HG02623 (cell line): ENCODE results near the gene NEURL1B.
"Not testable (repeated sequence)": the region's sequence is repeated elsewhere in the genome, so short reads cannot be mapped to it uniquely, and the experiment has no call there.

Experiments used
- ATAC-seq: cut with Tn5 transposase; IDR thresholded peaks from one replicate; pipeline ENCODE4 v1.9.1; 2021; ENCODE audit warnings: moderate library complexity; ENCODE audit not compliant: unreplicated experiment

Gene NEURL1B

DNA sequence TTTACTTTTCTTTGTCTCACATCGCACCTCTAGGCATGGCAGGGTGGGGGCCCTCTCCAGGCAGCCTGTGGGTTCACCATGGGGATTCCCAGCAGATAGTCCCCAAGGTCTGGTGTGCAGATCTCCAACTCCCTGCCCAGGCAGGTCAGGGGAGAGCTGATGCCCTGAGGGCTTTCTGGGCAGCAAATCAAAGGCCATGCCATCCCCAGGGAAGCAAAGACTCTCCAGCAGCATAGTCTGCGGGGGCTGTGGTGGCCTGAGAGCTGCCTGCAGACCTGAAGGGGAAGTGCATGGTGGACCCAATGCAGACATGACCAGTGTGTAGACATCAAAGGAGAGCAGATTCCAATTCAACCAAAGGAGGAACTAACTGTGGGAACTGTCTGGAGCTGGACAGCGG, 7.7 kb downstream of the NEURL1B start:
- ATAC-seq, result no peak

DNA sequence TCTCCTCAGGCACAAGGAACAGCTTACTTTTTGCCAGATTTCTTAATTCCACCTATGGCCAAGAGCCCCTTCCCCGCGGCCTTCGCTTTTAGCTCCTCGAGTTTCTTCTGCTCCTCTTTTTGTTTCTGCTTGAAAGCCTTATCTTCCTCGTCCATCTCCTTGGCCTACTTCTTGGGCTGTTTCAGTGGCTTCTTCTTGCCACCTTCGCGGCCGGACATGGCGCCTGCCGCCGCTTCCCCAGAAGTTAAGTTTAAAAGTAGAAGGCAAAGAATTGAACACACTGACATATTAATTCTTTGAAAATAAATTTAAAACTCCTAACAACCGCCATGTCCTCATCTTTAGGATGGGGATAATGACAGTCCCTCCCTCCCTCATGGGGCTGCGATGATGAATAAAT, 15.4 kb downstream of the NEURL1B start:
- ATAC-seq, result not testable (repeated sequence)

DNA sequence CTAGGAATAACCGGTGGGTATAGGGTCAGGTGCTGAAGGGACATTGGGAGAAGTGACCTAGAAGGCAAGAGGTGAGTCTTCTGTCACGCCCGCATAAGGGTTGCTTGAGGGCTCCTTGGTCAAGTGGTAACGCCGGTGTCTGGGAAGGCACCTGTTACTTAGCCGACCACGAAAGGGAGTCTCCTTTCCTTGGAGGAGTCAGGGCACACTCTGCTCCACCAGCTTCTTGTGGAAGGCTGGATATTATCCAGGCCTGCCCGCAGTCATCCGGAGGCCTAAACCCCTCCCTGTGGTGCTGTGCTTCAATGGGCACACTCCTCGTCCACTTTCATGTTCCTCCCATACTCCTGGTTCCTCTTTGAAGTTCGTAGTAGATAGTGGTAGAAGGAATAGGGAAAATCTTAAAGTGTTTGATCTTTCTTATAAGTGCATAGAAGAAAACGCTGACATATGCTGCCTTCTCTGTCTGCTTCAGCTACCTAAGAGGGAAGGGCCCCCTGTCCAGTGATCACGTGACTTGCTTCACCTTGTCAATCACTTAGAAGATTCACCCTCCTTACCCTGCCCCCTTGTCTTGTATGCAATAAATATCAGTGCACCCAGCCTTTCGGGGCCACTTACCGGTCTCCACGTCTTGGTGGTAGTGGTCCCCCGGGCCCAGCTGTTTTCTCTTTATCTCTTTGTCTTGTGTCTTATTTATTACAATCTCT, 16.6 kb downstream of the NEURL1B start:
- not testable (repeated sequence) for ATAC-seq

DNA sequence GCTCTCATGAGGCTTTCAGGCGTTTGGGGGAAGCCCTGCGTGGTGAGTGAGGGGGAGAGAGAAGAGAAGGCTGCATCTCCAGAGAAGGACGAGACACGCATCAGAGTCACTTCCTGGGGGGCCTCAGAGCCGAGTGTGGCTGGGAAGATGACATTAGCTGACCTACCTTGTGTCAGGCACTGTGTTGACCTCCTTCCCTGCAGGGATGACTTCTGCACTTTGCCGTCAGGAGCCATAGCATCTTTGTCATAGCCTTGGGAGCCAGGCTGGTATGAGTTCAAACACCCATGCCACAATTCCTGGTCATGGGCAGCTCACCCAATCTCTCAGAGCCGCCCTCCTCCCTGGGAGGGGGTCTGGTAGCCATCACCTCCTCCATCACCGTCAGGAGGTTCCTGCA, 17.3 kb downstream of the NEURL1B start:
- no peak for ATAC-seq

DNA sequence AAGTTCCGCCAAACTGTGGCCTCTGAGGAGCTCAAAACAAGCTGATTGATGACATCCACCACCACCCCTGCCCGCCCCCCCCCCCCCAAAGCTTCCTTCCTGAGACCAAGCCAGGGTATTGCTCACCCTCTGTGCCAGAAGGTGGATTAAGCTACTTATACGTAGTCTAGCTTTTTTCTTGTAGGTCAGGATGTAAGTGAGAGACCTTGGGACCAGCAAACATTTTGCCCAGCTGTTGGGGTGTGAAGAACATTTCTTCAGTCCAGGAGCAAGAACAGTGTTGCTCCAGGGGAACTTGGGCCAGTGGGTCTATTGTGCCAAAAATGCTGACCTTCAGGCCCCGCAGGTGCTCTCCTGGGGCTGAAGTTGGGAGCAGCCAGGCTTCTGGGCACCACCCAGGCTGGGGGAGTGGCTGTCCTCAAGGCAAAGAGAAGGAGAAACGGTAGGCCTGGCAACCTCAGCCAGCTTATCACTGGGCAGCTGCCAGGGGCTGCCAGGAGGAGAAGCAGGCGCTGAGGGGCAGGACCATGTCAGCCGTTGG, 18.0 kb downstream of the NEURL1B start:
- no peak for ATAC-seq

DNA sequence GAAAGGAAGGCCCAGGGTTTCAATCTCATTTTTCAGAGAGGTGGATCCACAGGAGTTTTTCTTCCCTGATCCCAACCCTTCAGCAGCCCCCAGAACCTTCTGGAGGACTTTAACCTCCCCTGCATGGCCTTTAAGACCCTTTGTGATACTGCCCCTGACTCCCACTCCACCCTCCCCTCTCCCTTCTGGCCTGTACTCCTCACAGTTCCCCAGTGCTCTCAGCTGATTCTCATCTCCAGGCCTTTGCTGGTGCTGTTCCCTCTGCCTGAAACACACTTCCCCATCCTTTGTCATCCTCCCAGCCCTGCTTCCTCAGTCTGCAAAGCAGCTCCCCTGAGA, 18.5 kb downstream of the NEURL1B start:
- ATAC-seq, result no peak

DNA sequence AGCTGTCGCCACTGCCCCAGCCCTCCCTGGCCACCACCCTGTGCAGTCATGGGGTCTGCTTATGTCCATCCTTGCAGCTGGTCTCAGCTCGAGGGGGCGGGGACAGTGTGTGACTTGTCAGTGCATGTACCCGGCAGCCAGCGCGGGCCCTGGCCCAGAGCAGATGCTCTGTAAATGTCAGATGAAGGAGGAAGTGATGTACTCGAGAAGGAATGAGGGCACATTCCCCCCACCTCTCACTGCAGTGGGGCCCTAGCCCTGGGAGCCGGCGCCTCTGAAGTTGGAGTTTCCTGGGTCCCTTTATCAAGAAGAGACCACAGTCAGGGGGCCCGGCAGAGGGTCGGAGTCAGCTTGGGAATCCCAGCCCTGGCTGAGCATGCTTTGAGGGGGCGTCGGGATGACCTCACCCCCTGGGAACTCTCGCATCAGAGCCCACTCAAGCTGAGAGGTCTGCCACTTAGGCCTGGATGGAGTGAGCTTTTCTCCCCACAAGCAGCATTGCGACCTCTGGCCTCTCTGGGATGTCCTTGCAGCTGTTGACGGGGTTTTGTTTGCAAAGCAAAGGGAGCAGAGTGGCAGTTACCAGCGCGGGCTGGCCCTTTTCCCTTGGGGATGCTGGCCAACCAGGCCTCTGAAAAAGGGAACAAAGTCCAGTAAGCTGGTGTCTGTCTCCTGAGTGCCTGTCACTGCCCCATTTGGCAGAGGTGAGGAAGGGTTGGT, 19.0 kb downstream of the NEURL1B start:
- no peak for ATAC-seq

DNA sequence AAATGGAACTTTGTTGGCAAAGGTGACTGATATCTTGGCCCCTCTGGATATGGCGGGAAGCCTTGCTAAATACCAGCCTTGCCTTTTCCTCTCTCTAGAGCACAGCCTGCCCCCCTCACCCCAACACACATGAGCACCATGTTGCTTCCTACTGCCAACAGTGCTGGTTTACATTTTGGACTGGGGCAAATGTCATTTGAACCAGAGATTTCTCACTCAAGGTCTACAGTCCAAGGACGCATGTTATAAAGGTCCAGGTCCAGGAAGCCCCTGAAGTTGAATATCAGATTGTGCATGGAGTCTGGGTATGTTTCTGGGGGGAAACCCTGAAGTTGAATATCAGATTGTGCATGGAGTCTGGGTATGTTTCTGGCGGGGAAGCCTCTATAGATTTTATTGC, 19.9 kb downstream of the NEURL1B start:
- no peak for ATAC-seq

DNA sequence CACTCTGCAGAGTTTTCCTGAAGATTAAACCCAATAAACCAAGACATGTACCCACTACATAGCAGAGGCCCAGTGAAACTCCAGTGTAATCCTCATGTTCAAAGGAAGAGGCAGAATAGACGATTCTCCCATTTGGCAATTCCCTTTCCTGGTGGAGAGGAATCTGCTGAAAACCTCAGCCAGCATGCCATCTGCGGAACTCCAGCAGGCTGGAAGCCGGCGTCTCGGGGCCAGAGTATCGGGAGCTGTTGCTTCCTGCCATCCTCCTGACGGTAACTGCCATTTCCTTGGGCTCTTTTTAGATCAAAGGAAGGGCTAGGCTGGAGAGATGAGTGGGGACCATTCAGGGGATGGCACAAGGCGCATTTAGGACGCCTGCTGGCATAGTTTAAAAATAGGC, 20.5 kb downstream of the NEURL1B start:
- ATAC-seq, result no peak

DNA sequence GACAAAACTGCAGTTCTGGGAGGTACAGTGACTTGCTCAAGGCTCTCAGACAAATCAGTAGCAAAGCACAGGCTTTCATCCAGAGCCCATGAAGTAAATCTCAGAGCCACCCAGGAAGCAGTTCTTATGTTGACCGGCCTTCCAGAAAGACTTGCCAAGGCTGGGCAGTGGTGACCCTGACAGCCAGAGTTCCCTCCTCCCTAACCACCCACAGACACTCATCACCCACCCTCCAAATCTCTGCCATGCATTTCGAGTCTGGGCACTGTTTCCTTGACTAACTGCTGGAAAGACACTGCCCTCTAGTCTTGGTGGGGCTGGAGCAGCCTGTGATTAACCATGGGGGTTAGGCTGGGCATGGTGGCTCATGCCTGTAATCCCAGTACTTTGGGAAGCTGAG, 21.5 kb downstream of the NEURL1B start:
- ATAC-seq, result no peak

DNA sequence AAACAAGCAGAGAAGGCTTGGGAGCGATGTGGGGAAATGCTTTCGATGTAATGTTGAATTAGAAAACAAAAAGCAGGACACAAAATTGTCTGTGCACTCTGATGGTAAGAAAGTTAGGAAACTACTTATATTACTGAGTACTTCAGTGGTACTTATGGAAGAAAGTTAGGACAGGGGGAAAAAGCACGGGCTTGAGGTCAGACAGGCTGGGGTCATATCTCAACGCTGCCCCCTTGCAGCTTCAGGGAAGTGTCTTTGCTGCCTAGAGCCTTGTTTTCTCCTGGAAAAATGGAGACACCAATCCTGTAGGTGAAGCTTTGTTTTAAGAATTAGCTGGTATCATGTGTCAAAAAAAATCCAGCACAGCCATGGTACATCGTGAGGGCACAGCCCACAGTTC, 23.0 kb downstream of the NEURL1B start:
- ATAC-seq, result no peak

DNA sequence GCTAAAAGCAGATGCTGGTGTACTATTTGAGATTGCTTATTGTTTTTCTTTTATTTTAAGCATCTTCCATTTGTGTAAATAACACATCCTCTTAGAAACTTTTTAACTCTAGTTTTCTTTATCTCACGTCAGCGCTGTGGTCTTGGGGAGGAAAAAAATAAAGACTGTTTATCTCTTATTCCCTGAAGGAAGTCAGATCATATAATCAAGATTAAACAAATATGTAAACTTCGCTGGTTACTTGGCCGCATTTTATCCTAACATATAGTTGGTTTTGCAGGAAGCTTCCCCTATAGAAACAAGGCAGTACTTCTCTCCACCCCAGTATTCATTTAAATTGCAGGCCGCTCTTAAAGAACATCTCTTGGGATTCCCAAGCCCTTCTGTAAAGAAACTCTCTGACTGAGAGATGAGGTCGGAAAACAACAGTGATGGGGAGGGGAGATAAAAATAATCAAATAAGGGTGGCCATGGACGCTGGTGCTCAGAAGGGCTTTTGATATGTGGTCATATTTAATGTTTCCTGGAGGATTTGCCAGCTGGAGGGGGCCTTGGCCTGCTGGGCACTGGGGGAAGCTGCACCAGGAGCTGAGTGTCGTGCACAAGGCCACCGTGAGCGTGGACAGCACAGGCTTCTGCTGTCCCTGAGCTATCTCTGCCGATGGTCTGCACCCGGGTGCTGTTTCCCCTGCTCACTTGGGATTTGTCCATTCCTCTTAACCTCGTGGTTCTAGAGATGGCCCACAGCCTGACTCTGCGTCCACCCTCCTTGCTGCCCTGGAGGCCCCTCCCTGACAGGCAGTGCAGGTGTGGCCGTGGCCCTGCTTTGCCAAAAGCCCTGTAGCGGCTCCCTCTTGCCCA, 23.8 kb downstream of the NEURL1B start:
- no peak for ATAC-seq

DNA sequence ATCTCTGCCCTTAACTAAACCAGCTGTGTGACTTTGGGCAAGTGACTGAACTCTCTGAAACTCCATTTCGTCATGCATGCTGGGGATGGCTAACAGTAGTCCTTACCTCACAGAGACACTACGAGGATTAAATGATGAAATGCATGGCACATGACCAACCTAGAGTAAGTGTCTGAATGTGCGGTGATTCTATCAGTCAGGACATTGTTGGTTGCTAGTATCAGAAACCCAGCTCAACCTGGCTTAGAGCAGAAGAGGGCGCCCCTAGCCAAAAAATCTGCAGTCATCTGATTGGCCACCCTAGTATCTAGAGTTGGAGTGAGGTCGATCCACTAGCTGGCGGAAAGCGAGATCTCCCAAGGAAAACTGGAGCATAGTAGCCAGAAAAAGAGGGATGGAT, 25.2 kb downstream of the NEURL1B start:
- no peak for ATAC-seq

DNA sequence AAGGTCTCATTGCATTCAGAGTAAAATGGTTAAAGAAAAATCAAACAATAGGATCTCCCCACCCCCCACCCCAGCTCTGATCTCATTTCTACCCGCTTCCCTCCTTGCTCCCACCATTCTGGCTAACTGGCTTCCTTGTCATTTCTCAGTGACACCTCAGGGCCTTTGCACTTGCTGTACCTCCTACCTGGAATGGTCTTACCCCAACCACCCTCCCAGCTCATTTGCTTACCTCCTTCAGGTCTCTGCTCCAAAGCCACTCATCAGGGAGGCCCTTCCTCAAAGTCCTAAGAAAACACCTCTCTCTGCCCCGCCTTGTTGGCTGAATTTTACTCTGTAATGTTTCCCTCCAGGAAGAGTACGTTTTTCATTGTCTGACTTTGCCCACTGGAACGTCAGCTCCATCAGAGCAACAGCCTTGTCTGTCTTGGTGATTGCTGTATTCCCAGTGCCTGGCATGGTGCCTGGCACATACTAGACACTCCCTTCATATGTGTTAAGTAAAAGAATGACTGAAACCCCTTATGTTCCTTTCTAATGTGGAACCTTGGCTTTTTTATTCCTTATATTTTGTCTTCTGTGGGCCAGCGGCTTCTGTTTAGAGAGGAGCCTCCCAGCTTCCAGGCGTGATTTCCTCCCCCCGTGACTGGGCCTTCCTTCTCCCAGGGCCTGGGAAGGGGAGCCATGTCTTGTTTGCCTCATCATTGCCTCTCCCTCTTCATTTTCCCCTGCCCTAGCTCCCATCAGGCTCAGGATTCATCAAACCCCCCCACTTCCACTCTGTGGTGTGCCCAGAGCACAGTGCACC, 26.9 kb downstream of the NEURL1B start:
- ATAC-seq, result no peak

DNA sequence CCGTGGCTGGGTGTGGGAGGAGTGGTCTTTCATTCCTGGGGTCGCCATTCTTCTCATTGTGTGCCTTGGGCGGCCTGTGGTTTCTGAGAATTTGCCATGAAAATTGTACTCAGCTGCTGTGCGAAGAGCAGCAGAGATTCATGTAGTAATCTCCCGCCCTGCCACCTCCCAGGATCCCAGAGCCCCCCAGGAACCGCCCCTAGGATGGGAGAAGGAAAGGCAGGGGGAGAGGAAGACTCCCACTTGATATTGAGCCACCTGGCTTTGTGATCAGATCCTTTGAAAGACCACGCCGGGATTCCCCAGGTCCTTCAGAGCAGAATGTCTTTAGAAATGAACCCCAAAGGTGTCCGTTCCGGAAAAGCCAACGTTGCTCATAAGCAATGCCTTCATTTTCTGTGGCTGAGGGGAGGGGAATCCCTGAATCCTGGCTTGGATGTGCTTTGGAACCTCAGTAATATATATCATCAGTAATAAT, 27.6 kb downstream of the NEURL1B start:
- no peak for ATAC-seq

DNA sequence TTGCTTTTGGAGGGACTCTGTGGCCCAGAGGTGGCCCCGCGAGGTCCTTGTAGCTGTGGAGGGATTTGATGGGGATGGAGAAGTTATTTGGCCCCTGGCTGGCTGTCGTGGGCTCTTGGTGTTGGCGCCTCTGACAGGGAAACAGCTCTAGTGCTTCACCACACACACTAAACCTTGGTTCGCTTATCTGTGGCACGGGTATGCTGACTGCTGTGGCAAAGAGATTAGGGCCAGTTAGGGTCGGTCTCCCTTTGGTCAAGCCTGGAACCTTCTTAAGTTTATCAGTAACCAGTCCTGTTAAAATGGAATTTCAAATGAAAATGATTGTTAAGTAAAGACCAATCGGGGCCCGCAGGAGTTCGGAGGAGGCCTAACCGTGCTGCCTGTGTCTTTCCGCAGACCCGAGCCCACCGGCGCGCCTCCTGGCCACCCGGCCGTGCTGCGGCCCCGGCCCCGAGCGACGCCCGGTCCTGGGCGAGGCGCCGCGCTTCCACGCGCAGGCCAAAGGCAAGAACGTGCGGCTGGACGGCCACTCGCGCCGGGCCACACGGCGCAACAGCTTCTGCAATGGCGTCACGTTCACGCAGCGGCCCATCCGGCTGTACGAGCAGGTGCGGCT, 28.4 kb downstream of the NEURL1B start:
- no peak for ATAC-seq

DNA sequence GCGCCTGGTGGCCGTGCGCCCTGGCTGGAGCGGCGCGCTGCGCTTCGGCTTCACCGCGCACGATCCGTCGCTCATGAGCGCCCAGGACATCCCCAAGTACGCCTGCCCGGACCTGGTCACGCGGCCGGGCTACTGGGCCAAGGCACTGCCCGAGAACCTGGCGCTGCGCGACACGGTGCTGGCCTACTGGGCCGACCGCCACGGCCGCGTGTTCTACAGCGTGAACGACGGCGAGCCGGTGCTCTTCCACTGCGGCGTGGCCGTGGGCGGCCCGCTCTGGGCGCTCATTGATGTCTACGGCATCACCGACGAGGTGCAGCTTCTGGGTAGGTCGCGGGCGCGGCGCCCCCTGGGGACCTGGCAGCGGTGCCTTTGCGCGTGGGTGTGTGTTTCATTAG, 28.9 kb downstream of the NEURL1B start:
- no peak for ATAC-seq

DNA sequence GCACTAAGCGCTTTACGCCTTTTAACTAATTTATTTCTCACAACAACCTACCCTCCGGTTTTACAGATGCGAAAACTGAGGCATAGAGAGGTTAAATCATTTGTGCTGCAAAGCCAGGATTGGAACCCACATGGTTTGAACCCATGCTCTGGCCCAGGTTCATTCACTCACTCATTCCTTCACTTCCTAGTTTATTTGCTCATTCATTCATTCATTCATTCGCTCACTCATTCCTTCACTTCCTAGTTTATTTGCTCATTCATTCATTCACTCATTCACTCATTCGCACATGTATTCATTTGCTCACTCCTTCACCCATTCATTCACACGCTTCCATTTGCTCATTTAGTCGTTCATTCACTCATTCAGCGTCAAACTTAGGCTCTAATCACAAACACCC, 29.4 kb downstream of the NEURL1B start:
- ATAC-seq, result no peak

DNA sequence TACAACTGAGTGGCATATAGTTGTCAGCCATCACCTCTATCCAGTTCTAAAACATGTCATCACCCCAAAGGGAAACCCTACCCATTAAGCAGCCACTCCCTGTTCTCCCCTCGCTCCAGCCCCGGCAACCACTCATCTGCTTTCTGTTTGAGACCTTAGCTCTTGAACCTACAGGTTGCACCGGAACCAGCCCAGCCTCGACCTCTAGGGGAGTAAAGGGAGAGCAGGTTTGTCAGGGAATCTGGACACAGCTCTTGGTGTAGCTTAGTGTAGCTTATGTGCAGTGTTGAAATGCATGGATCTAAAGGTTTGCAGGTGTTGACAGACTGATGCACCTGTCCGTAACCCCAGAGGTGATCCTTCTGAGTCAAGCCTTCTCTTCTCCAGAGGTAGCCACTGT, 30.0 kb downstream of the NEURL1B start:
- ATAC-seq, result no peak

DNA sequence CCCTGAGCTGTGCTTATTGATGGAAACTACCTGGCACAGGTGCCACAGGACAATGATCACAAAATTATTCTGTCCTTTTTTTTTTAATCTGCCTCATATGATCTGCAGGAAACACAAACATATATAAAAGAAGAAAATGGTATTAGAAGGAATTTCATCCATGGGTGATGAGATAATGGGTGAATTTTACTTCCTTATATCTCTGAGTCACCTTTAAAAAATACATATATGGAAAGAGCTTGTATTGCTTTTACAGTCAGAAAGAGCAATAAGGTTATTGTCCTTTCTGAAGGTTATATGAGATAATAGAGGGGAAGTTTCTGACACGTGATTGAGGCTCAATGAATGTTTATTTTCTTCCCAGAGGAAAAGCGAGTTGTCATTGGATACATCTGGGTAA, 31.6 kb downstream of the NEURL1B start:
- ATAC-seq, result no peak
